Measurements from ENCODE around the gene CRKL.

Gene CRKL

GRCh38 chr22:20999350-21000206, 82.4 kb downstream of the CRKL start:
- DNase-seq, result no peak

- DNase-seq, result no peak
These were observed 83.2 kb downstream of the CRKL start for GRCh38 chr22:21000207-21000986.

GRCh38 chr22:21000987-21001600, 83.9 kb downstream of the CRKL start:
- no peak for DNase-seq

- DNase-seq, result peak; percentile 75
These were observed 84.6 kb downstream of the CRKL start, which contains the start of gene THAP7 for GRCh38 chr22:21001601-21002325. Gene THAP7 (minus strand): TSS chr22:21002118. CDS start chr22:21001911, 207 bp downstream.

Measured in NCI-H524 treated with DMSO at 0.1 percent for 48 hours (cell line).